HCT116 (cell line): ENCODE measurements around the gene RGS17. TPM values are rescaled to one million over a fixed set of nuclear protein-coding genes. Genes with fewer than 3 reads are reported as not detected.

Experiments
- ATAC-seq: fragments of 200-7000 bp; cut with Tn5 transposase; 2 replicates; pipeline ENCODE4 v1.9.1; 2020; ENCODE audit warnings: mild to moderate bottlenecking, moderate library complexity
- BruUV-seq: library from RNA; stranded (reverse); fragments of 400-500 nt; replicated peaks from 2 replicates; lab custom pipeline; 2021; lab: Mats Ljungman, UMichigan
- CTCF ChIA-PET: fragments of 300-600 bp; sonication (Branson Sonifier 250); formaldehyde crosslinking; loops from one replicate; lab custom pipeline; 2021; ENCODE audit warnings: antibody characterized with exemption; lab: Charles Lee
- POLR2A ChIA-PET: fragments of 300-600, 350-600 bp; sonication (Branson Sonifier 250); formaldehyde crosslinking; loops from one replicate; lab custom pipeline; 2021; ENCODE audit warnings: antibody characterized with exemption; lab: Charles Lee
- RAD21 ChIA-PET, 2 experiments: fragments of 300-600 bp; sonication (Branson Sonifier 250); formaldehyde crosslinking; loops; one replicate each; lab custom pipeline; 2023; ENCODE audit warnings: low total read pairs in 2 of 2; ENCODE audit not compliant: uncharacterized antibody in 2 of 2, unreplicated experiment in 2 of 2, low non-redundant PET in 1 of 2; lab: Charles Lee
- DNase-seq: peaks from one replicate; pipeline ENCODE4 v3.0.0-alpha.2; 2010; ENCODE audit warnings: low read depth, low spot score
- H2AFZ ChIP-seq: fragments of 200-600 bp; shearing (Covaris generic), sonication (generic); 2 replicates; pipeline ENCODE4 v1.6.1; 2017; ENCODE audit warnings: low read depth, mixed run types, mixed read lengths, antibody characterized with exemption, low read length; ENCODE audit not compliant: poor library complexity, severe bottlenecking
- H3K27ac ChIP-seq: 2 replicates; pipeline ENCODE4 v1.5.1; 2012; ENCODE audit warnings: low read depth, low read length
- H3K27me3 ChIP-seq: fragments of 200-600 bp; sonication (generic); 2 replicates; pipeline ENCODE4 v1.6.1; 2016; ENCODE audit warnings: mixed run types, low read length, mixed read lengths; ENCODE audit not compliant: insufficient read depth
- H3K36me3 ChIP-seq, 2 experiments: fragments of 200-500 bp in 1 of 2; fragments of 200-600 bp in 1 of 2; sonication (Bioruptor generic) in 1 of 2; sonication (generic) in 1 of 2; 2 replicates each; pipeline versions ENCODE4 v1.5.1 to v1.6.1; 2014 to 2016; ENCODE audit warnings: low read length in 2 of 2, inconsistent platforms in 1 of 2, mixed read lengths in 1 of 2, mixed run types in 1 of 2; ENCODE audit not compliant: insufficient read depth in 2 of 2, control insufficient read depth in 1 of 2
- H3K4me1 ChIP-seq, 2 experiments: fragments of 200-600 bp in 1 of 2; sonication (generic) in 1 of 2; 2 replicates each; pipeline versions ENCODE4 v1.5.1 to v1.6.1; 2012 to 2017; ENCODE audit warnings: low read length in 2 of 2, inconsistent platforms in 1 of 2, mild to moderate bottlenecking in 1 of 2, mixed read lengths in 1 of 2, mixed run types in 1 of 2, moderate library complexity in 1 of 2; ENCODE audit not compliant: insufficient read depth in 2 of 2, control insufficient read depth in 1 of 2
- H3K4me2 ChIP-seq: fragments of 200-600 bp; sonication (generic); 2 replicates; pipeline ENCODE4 v1.6.1; 2017; ENCODE audit warnings: mixed run types, low read length, mixed read lengths
- H3K4me3 ChIP-seq, 2 experiments: fragments of 200-600 bp in 1 of 2; sonication (generic) in 1 of 2; replicated peaks in 1 of 2; 2 replicates each; pipeline ENCODE4 v1.5.1; 2011 to 2016; ENCODE audit warnings: low read length in 2 of 2, control low read depth in 1 of 2, low read depth in 1 of 2, mild to moderate bottlenecking in 1 of 2, mixed read lengths in 1 of 2, mixed run types in 1 of 2
- H3K79me2 ChIP-seq: fragments of 200-600 bp; sonication (generic); 2 replicates; pipeline ENCODE4 v1.6.1; 2017; ENCODE audit warnings: mild to moderate bottlenecking, mixed run types, low read length, moderate library complexity, mixed read lengths; ENCODE audit not compliant: insufficient read depth
- H3K9ac ChIP-seq: fragments of 200-600 bp; sonication (generic); 2 replicates; pipeline ENCODE4 v1.6.1; 2016; ENCODE audit warnings: low read length, mixed read lengths
- H3K9me2 ChIP-seq: fragments of 200-600 bp; sonication (generic), shearing (Covaris generic); 2 replicates; pipeline ENCODE4 v1.6.1; 2017; ENCODE audit warnings: mixed run types, mild to moderate bottlenecking, moderate library complexity; ENCODE audit not compliant: insufficient read depth
- H3K9me3 ChIP-seq, 2 experiments: fragments of 200-500 bp in 1 of 2; fragments of 200-600 bp in 1 of 2; sonication (Bioruptor generic) in 1 of 2; sonication (generic) in 1 of 2; 2 replicates each; pipeline ENCODE4 v1.6.1; 2014 to 2017; ENCODE audit warnings: low read length in 2 of 2, mixed read lengths in 2 of 2, inconsistent platforms in 1 of 2, low read depth in 1 of 2, mild to moderate bottlenecking in 1 of 2, mixed run types in 1 of 2, moderate library complexity in 1 of 2; ENCODE audit not compliant: control insufficient read depth in 1 of 2, insufficient read depth in 1 of 2
- H4K20me1 ChIP-seq: fragments of 200-600 bp; sonication (generic), shearing (Covaris generic); 2 replicates; pipeline ENCODE4 v1.6.1; 2017; ENCODE audit warnings: mixed run types, mild to moderate bottlenecking, moderate library complexity; ENCODE audit not compliant: insufficient read depth
- ATF3 ChIP-seq: IDR thresholded peaks from 2 replicates; pipeline ENCODE4 v1.6.1; 2012
- CBX3 ChIP-seq: IDR thresholded peaks from 2 replicates; pipeline ENCODE4 v1.6.1; 2012; ENCODE audit warnings: low read depth
- CEBPB ChIP-seq: IDR thresholded peaks from 2 replicates; pipeline ENCODE4 v1.6.1; 2012; ENCODE audit warnings: low read depth
- EGR1 ChIP-seq: IDR thresholded peaks from 2 replicates; pipeline ENCODE4 v1.6.1; 2012; ENCODE audit warnings: low read depth
- ELF1 ChIP-seq: IDR thresholded peaks from 2 replicates; pipeline ENCODE4 v1.6.1; 2012; ENCODE audit warnings: low read depth, borderline replicate concordance
- EZH2 ChIP-seq: fragments of 200-600 bp; sonication (generic); IDR thresholded peaks from 2 replicates; pipeline ENCODE4 v1.6.1; 2017; ENCODE audit warnings: antibody characterized with exemption, mixed run types
- EZH2phosphoT487 ChIP-seq: fragments of 200-600 bp; IDR thresholded peaks from 2 replicates; pipeline ENCODE4 v1.6.1; 2018; ENCODE audit warnings: antibody characterized with exemption, borderline replicate concordance
- FOSL1 ChIP-seq: IDR thresholded peaks from 2 replicates; pipeline ENCODE4 v1.6.1; 2012; ENCODE audit warnings: low read depth
- JUND ChIP-seq: IDR thresholded peaks from 2 replicates; pipeline ENCODE4 v1.6.1; 2012
- MAX ChIP-seq: IDR thresholded peaks from 2 replicates; pipeline ENCODE4 v1.6.1; 2012
- POLR2A ChIP-seq: IDR thresholded peaks from 2 replicates; pipeline ENCODE4 v1.7.0; 2011; ENCODE audit warnings: borderline replicate concordance; ENCODE audit not compliant: insufficient read depth, insufficient read length; ENCODE audit errors: extremely low read depth
- POLR2AphosphoS5 ChIP-seq: IDR thresholded peaks from 2 replicates; pipeline ENCODE4 v1.6.1; 2011; ENCODE audit warnings: mild to moderate bottlenecking, low read depth, low read length, moderate library complexity
- RAD21 ChIP-seq: IDR thresholded peaks from 2 replicates; pipeline ENCODE4 v1.6.1; 2012; ENCODE audit warnings: low read depth, mild to moderate bottlenecking
- REST ChIP-seq: IDR thresholded peaks from 2 replicates; pipeline ENCODE4 v1.6.1; 2012; ENCODE audit warnings: low read depth
- SIN3A ChIP-seq: IDR thresholded peaks from 2 replicates; pipeline ENCODE4 v1.6.1; 2012; ENCODE audit warnings: low read depth
- SP1 ChIP-seq: IDR thresholded peaks from 2 replicates; pipeline ENCODE4 v1.6.1; 2012; ENCODE audit warnings: low read depth
- TCF7L2 ChIP-seq: IDR thresholded peaks from 2 replicates; pipeline ENCODE4 v1.7.0; 2011; ENCODE audit warnings: borderline replicate concordance, inconsistent platforms; ENCODE audit not compliant: insufficient read depth, insufficient read length; ENCODE audit errors: extremely low read depth
- ZBTB33 ChIP-seq: IDR thresholded peaks from 2 replicates; pipeline ENCODE4 v1.6.1; 2011; ENCODE audit warnings: mild to moderate bottlenecking, low read length, moderate library complexity; ENCODE audit not compliant: insufficient replicate concordance; ENCODE audit errors: extremely low read depth
- ZFX ChIP-seq: fragments of 450-650 bp; IDR thresholded peaks from 2 replicates; pipeline ENCODE4 v1.6.1; 2017
- ZNF274 ChIP-seq: fragments of 200-500 bp; sonication (Bioruptor generic); IDR thresholded peaks from 2 replicates; pipeline ENCODE4 v1.6.1; 2014; ENCODE audit warnings: mild to moderate bottlenecking, low read depth, low read length, inconsistent platforms
- intact Hi-C: fragments of 100-400 bp; cut with micrococcal nuclease; formaldehyde crosslinking; loops from 2 replicates; pipeline ENCODE4 v1.10.0; 2022
- total RNA-seq: library from RNA; stranded (reverse); gene quantifications from one replicate; pipeline ENCODE4 v1.2.1, GENCODE V29; 2021; ENCODE audit not compliant: unreplicated experiment

Gene RGS17
- total RNA-seq, 1 experiment from 2014 or later, result 3.9 TPM

- H3K79me2 ChIP-seq, result peaks cover 88% of the 10 kb centered on the region
- no peak for TF ChIP-seq ATF3
- no peak for TF ChIP-seq RAD21
- no peak for TF ChIP-seq EGR1
- no peak for TF ChIP-seq ELF1
- TF ChIP-seq CEBPB, result no peak
- TF ChIP-seq CBX3, result no peak
- no peak for TF ChIP-seq POLR2A
- TF ChIP-seq ZNF274, result no peak
- no peak for TF ChIP-seq TCF7L2
- no peak for TF ChIP-seq FOSL1
- no peak for TF ChIP-seq EZH2phosphoT487
- TF ChIP-seq SP1, result no peak
- no peak for TF ChIP-seq JUND
- no peak for TF ChIP-seq MAX
- TF ChIP-seq ZFX, result no peak
- TF ChIP-seq REST, result no peak
- TF ChIP-seq ZBTB33, result no peak
- no peak for TF ChIP-seq EZH2
- no peak for TF ChIP-seq POLR2AphosphoS5
- TF ChIP-seq SIN3A, result no peak
- H3K27ac ChIP-seq, result no peak overlapping the region
- DNase-seq (no peak), ATAC-seq (no peak)
- ChIA-PET POLR2A (no interaction called here), CTCF (no interaction called here), RAD21 (no interaction called here)
- H3K9ac ChIP-seq, result no peak overlapping the region
- no TSS peak for BruUV-seq
- peaks cover 52 to 76% of the 10 kb centered on the region in 2 experiments for H3K36me3 ChIP-seq
- H3K4me1 ChIP-seq, result peaks cover 0 to 2% of the 10 kb centered on the region in 2 experiments; a peak in 1 of 4 replicates
- H3K9me3 ChIP-seq, result no peaks in the 10 kb centered on the region
- no peak overlapping the region for H3K4me2 ChIP-seq
- intact Hi-C loops, result no loop called here
- H3K9me2 ChIP-seq, result no peaks in the 10 kb centered on the region
- H2AFZ ChIP-seq, result no peak overlapping the region
- H3K4me3 ChIP-seq, result no peak overlapping the region
- H4K20me1 ChIP-seq, result peaks cover 38% of the 10 kb centered on the region
- no peaks in the 10 kb centered on the region for H3K27me3 ChIP-seq
Observed at GRCh38 chr6:152975204-152975915, 155.7 kb downstream of the RGS17 start.
